Measurements from ENCODE around the gene SERP2. TPM values are rescaled to one million over a fixed set of nuclear protein-coding genes. Genes with fewer than 3 reads are reported as not detected.

SERP2 gene
- polyA plus RNA-seq, 2 of the 4 experiments (the other 2 are of a cell fraction) = not detected

DNA sequence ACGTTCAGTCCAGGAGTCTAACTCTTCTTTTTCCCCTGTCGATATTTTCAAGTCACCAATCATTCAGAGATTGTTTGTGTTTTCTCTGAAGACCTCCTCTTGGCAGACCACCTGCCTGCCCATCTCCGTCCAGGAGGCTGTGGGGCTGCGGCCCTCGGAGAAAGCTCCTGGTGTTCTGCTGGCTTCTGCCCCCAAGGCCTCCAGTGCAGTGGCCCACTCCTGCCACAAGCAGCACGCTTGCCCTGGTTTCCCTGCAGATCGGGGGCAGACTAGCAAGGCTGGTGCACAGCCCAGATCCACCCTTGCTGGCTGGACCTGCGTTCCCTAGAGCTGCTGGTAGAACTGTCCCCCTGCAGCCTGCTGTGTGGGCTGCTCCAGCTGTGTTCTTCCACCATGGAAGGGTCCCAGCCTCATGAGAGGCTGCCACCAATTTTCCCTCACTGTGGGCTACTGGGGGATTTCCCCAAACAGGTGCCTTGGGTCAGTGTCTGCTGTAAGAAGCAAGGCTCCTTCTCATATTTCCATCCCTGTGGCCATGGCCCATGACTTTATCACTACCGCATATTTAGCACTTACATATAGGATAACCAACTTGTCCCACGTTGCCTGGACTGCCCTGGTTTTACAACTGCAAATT lies 43.6 kb upstream of the SERP2 start:
- FAIRE-seq (no peak), DNase-seq (ENCODE audit: low read depth in 1 of 2, low spot score in 1 of 2) (no peak), ATAC-seq (no peak)
- Histone ChIP-seq H3K4me3 (no peak overlapping the region), H3K4me2 (no peak overlapping the region), H3K27ac (peak overlapping the region in 1 of 2 experiments; percentile 28; a peak in 1 of 6 replicates), H3K4me1 (peaks cover 13% of the 10 kb centered on the region), H3K9me3 (no peaks in the 10 kb centered on the region; the same call in 2 of the 3 replicates)
- no peak for TF ChIP-seq RCOR1 (IDR thresholded peaks at IDR 0.05; ENCODE audit: low read depth, low read length)
- no peak for TF ChIP-seq EHF (CRISPR knock-in tag; IDR thresholded peaks at IDR 0.05)
- TF ChIP-seq HDAC2 (IDR thresholded peaks at IDR 0.05) = no peak
- TF ChIP-seq NR3C1 (IDR thresholded peaks at IDR 0.05) = no peak
- TF ChIP-seq ZNF302 (CRISPR knock-in tag; IDR thresholded peaks at IDR 0.05) = no peak
- no peak for TF ChIP-seq TFCP2L1 (CRISPR knock-in tag; IDR thresholded peaks at IDR 0.05)
- no peak for TF ChIP-seq POLR2AphosphoS2 (conservative IDR thresholded peaks at IDR 0.05; ENCODE audit: low read length)
- TF ChIP-seq HOXA7 (CRISPR knock-in tag; IDR thresholded peaks at IDR 0.05) = no peak
- TF ChIP-seq FOSB (CRISPR knock-in tag; IDR thresholded peaks at IDR 0.05) = no peak
- TF ChIP-seq ZC3H11A (IDR thresholded peaks at IDR 0.05) = no peak
- TF ChIP-seq ATOH8 (CRISPR knock-in tag; IDR thresholded peaks at IDR 0.05; ENCODE audit: low read depth) = no peak
- TF ChIP-seq HOXB13 (CRISPR knock-in tag; IDR thresholded peaks at IDR 0.05; ENCODE audit: low read depth) = no peak
- no peak for TF ChIP-seq KDM5A (IDR thresholded peaks at IDR 0.05)
- TF ChIP-seq RFX5 (IDR thresholded peaks at IDR 0.05) = no peak
- no peak for TF ChIP-seq JUN (IDR thresholded peaks at IDR 0.05)
- TF ChIP-seq CTCF (IDR thresholded peaks at IDR 0.05) = no peak
- TF ChIP-seq USF2 (IDR thresholded peaks at IDR 0.05) = no peak
- TF ChIP-seq MAX (IDR thresholded peaks at IDR 0.05) = no peak
- no peak for TF ChIP-seq MAFK (IDR thresholded peaks at IDR 0.05; ENCODE audit: partially characterized antibody)
- ChIA-PET POLR2A (no interaction called here), CTCF (interaction anchor here (0.9 kb wide), 1 partner anchor 17 kb away, joined by 3 read pairs; no protein-coding TSS in a partner anchor)
- WGBS (ENCODE audit: missing lambda C conversion rate) = 80% methylated on average over 7 of the region's 10 CpGs

DNA sequence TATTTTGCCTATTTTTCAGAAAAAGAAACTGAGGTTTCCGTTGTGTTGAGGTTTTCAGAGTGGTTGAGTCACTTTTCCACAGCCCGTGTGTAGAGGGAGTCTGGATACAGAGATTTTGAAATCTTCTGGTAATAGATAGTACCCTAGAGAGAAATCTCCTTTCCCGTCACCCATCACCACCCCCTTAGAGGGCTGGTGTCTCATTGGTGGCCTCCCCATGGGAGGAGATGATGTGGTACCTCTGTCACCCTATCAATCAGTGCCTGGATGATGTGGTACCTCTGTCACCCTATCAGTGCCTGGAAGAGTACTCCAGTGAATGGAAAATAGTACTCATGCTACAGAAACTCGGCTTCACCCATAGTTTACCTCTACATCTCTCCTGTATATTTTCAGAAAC lies 42.2 kb upstream of the SERP2 start:
- no peak for FAIRE-seq
- POLR2A ChIA-PET = no interaction called here
- H3K4me1 ChIP-seq = peaks cover 13% of the 10 kb centered on the region
- H3K4me2 ChIP-seq = peak overlapping the region; percentile 37; the same call in 2 of the 3 replicates
- no peak overlapping the region for H3K4me3 ChIP-seq
- DNase-seq (ENCODE audit: low read depth in 1 of 2, low spot score in 1 of 2) = no peak
- peak overlapping the region; percentile 28 to 54; a peak in 3 of 6 replicates for H3K27ac ChIP-seq
- no peaks in the 10 kb centered on the region; the same call in 2 of the 3 replicates for H3K9me3 ChIP-seq
- CTCF ChIA-PET = interaction anchor here (0.6 kb wide), 1 partner anchor 372 kb away, joined by 3 read pairs; no protein-coding TSS in a partner anchor
- no peak for TF ChIP-seq HOXB13 (CRISPR knock-in tag; IDR thresholded peaks at IDR 0.05; ENCODE audit: low read depth)
- no peak for TF ChIP-seq NPAS2 (CRISPR knock-in tag; IDR thresholded peaks at IDR 0.05; ENCODE audit: borderline replicate concordance)
- TF ChIP-seq, protein P1, sequence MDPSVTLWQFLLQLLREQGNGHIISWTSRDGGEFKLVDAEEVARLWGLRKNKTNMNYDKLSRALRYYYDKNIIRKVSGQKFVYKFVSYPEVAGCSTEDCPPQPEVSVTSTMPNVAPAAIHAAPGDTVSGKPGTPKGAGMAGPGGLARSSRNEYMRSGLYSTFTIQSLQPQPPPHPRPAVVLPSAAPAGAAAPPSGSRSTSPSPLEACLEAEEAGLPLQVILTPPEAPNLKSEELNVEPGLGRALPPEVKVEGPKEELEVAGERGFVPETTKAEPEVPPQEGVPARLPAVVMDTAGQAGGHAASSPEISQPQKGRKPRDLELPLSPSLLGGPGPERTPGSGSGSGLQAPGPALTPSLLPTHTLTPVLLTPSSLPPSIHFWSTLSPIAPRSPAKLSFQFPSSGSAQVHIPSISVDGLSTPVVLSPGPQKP (IDR thresholded peaks at IDR 0.05; ENCODE audit: low read depth, low read length) = no peak
- TF ChIP-seq RFX5 (IDR thresholded peaks at IDR 0.05) = no peak
- ATAC-seq = no peak; a peak in 1 of 6 replicates
- 85% methylated on average over 4 of the region's 4 CpGs for WGBS (ENCODE audit: missing lambda C conversion rate)

All from A549 (cell line).